HG03460 (cell line): Measurements from ENCODE around the gene SLC39A1.
"Not testable (repeated sequence)": the region's sequence is repeated elsewhere in the genome, so short reads cannot be mapped to it uniquely, and the experiment has no call there.

Experiments
- ATAC-seq: cut with Tn5 transposase; IDR thresholded peaks from one replicate; pipeline ENCODE4 v1.9.1; 2021; ENCODE audit not compliant: unreplicated experiment

SLC39A1 gene

DNA sequence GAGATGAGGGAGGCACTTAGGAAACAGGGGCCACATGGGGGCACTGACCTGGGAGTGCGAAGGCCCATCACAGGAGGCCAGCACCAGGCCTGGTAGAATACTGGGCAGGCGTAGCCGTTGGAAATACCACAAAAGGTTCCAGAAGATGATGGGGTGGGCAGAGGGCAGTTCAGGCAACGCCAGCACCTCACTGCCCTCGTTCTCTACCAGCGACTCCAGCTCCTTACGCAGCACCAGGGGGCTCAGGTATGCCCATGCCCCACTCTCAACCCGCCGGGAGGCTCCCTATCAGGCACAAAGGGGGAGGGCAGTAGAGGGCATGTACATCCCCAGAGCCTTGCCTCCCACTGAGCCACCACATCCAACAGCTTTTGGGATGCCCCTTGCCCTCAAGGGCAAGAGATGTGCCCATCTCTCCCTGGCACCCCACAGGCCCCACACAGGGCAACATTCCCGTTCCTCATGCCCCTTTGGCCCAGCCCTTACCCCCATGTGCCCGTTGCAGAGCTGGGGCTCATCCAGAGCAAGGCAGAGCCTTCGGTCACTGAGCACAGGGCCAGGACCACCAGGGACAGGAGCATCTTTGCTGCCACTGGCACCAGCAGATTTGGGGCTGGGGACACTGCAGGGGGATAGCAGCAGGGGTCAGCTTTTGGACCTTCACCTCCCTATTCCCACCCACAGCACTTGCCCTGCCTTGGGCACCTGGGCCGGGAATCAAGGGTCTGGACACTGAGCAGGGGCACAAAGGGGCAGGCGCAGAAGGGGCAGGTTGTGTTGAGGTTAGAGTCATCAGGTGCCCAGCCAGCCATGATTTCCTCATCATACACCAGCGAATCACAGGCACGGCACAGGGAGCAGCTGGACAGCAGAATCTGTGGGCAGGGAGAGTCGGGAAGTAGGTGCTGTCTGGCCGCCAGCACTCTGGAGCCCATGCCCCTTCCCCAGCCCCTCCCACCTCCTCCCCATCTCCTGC is 30.9 kb downstream of the SLC39A1 start:
- no peak for ATAC-seq

DNA sequence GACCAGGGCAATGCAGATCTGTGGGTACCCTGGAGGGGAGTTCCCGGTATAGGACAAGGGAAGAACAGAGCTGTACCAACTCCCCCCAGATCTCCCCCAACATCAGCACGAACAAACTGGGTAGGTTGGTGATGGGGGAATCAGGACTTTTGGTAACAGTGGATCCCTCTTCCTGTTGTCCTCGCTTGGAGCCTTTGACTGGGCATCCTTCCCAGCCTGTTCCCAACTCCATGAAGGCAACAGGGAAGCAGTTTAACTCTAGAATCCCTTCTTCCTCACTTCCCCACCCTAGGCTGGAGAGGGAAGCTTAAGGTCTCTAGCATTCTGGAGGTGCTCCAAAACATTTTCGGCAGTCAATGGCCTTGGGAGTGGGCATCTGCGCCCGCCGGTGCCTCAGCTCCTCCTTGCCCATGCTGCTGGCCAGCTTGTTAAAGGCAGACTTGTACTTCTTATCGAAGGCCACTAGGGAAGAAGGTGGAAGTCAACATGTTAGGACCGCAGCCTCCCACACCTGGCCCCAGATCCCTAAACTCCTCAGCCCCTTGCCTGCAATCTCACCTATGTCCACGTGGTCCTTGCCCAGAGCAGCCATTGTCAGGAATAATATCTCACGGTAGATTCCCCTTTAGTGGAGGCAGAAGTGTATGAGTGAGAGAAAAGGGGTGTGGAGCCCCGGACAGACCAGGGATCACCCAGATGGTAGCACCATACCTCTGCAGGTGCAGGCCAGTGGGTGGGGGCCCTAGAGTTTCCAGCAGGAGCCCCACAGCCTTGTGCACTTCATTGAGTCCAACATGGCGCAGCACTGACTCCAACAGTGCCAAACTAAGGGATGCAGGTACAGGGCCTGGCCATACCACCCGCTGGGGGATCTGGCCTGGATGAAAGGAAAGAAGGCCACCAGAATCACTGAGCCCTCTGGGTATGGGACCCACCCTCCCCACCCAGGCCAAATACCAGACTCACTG is 33.1 kb downstream of the SLC39A1 start:
- no peak for ATAC-seq

DNA sequence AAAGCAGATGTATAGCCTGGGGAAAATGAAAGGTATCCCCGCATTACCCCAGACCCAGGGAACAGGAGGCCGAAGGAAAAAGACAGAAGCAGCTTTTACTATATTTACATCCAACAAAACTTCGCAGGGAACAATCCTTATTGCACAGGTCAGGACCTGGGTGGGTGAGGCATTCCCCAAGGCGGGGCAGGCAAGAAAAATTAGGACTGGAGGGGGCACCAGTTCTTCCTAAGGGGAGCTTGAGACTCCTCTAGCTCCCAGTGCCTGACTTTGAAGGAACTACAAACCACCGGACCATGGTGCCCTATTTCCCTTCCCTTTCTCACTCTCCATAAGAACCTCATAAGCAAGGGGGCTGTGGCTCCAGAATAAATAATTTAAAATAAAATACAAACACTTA is 33.9 kb downstream of the SLC39A1 start:
- no peak for ATAC-seq

DNA sequence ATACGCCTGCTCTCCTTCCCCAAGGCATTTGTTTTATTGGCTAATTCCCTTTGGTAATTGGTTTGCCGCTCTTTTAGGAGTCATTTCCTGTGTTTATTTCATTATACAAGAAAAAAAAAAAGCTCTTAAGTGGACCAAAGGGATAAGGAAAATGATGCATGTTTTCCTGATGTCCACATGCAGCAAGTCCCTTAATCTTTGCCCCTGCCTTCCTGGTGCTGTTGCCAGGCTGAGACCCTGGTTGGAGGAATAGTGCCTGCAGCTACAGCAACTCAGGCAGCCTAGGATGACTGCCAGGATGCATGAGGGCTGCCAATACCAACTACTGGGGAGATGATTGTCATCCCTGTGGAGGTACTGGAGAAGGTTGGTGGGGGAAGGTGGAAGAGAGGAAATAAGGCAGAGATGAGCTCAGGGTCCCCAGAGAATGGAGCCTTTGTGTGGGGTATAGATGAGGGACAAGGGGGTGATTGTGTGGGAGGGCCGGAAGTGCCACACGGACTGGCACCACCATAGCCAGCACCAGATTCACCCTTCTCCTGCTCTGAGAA is 34.5 kb downstream of the SLC39A1 start:
- no peak for ATAC-seq

DNA sequence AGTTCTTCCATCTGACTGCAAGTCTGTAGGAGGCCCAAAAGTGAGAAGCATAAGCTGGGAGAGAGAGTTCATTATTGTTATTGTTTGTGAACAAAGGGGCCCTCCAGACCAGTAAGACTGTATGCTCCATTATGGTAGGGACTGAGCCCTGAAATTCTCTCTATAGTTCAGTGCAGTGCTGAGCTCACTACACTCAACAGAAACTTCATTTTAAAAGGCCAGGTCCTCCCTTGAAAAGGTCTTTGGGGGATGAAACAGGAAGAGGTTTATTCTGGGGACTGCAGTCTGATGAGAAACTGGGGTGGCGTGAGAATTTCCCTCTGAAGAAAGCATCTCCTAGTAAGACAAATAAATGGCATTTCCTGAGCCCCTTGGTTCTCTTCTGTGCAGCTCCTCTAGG is 35.1 kb downstream of the SLC39A1 start:
- no peak for ATAC-seq

DNA sequence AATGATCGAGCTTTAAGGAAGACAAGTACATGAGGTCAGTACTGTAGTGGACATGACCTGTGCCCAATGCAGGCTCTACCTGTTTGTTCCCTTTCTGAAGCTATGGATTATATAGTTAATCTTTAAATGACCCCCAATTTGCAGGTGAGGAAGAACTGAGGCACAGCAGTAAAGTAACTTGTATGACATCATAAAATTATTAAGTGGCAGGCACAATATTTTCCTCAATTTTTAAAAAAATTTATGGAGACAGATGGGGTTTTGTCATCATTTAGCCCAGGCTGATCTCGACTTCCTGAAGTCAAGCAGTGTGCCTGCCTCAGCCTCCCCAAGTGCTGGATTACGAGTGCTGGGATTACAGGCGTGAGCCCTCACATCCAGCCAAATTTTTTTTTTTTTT is 36.9 kb downstream of the SLC39A1 start:
- no peak for ATAC-seq

DNA sequence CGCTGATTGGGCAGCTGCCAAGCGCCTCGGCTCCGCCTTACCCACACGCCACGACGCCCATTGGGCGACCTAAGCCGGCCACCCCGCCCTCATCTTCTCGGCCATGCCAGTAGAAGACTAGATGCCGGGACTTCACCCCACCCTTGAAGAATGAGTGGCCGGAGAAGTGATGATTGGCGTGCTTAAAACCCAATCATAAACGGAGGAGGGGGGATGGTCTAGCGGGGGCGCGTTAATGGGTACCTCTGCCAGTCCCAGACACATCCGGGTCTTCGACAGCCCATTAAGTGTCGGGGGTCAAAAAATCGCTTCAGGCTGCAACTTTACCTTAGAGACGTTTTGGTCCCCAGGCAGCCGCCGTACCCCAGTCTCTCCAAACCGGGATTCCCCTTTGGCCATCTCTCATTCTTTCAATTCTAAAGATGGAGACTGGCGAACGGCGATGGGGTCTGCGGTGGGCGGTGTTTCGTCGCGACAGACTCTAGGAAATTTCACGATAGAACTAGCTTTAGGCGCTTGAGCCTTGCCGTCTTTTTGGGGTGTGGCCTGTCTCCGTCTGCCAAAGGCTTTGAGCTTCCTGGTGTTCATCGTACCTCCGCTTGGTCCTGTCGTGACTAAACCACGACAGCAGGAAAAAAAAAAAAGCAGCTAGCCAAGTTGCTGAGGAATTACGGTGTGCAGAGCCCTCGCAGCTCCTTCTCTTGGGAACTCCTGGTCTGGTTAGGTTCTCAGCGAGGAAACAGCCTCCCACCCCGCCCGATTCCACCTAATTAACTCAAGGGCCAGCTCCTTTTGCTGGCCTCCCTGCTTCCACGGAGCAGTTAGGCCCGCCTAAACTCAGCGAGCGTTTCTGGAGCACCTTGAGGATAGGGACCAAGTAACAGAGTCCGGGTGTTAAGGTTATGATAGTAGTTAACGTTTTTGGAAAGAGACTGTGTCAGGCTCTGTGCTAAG is 40.1 kb downstream of the SLC39A1 start, which contains the start of gene GATAD2B:
GATAD2B (minus strand) TSS at position 1 of the 954 bp plus-strand sequence. CDS start 94,625 bp downstream, outside the sequence.
- ATAC-seq: peak; percentile 91

DNA sequence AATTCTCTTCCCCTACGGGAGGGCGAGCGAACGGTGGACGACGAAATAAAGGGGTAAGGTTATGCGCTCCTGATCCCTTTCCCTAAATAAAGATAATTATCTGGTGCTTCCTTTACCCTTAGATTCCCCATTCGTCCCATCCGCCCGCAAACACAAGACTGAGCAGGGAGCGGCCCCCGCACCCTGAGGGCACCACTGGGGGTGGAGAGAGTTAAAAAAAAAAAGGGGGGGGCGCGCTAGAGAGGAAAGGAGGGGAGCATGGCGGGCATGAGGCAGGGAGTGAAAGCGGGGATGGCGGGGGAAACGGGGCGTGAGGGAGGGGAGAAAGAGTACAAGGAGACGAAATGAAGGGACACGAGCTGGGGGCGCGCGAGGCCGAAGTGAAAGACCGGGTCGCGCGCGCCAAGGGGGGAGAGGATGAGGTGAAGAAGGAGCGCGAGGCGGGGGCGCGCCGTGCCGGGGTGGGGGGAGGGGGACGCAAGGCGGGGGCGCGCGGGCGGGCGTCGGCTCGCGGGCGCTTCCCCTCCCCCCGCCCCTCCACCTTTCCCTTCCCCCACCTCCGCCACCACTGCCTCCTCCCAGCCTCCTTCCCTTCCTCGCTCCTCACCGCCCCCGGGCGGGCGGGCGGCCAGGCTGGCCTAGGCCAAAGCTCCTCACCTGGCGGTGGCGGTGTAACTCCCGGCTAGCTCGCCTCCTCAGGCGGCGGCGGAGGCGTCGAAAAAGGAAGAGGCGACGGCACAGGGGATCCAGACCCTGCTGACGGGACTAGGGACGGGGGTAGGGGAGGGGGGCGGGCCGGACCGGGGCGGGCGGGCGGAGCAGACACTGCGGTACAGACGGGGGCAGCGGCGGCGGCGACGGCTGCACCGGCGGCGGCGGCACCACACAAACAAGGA is 41.0 kb downstream of the SLC39A1 start:
- ATAC-seq: peak; percentile 34

DNA sequence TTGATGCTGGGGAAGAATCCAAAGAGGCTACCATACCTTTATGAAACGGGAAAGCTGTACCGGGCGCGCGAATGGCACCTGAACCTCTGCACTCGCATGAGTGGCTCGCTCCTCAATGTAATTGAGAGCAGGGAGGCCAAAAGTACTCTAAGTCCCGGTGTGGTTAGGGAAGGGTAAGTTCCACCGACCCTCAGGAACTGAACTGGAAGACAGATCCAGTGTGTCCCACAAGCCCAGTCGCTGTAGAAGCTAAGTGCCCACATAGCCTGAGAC is 41.6 kb downstream of the SLC39A1 start:
- no peak for ATAC-seq

DNA sequence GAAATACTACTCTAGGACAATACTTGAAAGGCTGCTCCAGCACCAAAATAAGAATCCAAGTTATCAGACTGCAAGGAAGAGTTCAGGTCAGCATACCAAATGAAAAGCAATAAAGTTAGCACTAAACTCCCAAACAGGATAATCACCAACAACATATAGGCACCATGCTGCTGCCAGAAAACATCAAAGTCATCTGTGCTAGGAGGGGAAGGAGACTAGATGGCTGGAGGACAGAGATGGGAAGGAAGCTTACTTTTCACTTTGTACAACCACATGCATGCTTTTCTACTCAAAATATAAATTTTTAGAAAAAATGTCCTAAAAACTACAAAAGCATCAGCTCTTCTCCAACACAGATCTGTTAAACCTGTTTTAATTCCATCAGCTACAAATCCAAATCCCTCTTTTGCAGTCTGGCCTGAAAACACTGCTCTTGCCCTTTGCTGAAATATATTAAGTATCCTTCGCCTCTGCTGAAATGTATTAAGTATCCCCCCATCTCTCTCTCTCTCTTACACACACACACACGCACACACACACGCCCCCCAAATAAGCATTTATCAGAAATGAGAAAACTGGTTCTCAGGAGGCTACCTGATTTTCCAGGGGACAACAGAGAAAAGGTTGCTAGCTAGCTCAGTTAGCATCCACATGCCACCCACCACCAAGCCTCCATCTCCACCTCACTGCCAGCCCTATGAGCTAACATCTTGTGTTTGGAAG is 42.1 kb downstream of the SLC39A1 start:
- no peak for ATAC-seq

DNA sequence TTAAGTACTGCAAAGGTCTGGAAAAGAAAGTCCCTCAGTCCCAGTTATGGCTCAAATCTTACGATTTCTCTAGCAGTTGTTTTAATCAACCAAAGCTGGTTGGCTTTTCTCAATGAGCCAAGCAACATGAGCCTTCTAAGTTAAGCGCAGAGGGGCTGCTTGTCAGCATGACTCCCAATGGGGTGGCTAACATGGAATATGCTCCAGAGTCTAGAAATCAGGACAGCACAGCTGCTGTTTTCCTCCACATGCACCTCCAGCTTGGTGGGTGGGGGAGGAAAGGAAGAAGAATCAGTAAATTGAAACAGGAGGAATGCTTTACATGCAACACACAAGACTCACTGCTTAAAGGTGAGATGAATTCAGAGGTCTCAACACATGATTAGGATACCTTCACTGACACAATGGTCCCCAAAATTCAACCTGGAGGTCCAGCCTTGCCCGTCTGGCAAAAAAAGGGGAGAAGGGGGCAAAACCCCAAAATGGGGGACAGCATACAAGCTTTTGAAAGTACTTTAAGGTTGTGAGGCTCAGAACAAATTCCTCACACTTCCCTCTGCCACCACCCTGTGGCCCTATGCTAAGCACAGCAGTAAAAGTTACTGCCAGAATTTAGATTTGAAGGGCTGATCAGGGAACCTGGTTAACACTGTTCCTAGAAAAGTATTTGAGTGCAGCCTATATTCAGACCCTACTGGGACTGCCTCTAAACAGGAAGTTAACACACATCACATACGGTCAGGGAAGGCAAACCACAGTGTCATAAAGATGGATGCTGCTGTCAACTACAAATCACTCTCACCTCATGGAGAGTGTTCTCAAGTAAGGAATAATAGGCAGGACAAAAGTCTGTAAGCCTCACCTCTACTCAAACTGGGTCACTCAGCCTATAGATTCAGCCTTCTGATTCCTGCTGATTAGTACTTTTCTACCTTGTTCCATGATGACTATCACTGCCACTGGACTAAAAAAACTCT is 43.2 kb downstream of the SLC39A1 start:
- no peak for ATAC-seq

DNA sequence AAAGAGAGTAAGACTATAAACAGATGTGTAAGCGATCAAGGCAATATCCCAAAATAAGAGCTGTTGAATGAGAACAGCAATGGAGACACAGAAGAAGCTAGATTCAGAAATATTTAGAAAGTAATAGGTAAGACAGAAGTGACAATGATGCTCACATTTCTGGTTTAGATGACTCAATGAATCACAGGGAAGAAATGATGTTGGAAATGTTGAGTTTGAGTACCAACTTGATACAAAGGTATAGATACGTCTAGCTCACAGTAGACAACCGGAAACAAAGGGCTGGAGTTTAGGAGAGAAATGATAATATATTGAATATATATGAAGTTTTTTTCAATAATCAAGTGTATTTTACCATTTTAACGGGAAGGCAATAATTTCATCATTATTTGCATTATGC is 47.0 kb downstream of the SLC39A1 start:
- ATAC-seq: no peak

DNA sequence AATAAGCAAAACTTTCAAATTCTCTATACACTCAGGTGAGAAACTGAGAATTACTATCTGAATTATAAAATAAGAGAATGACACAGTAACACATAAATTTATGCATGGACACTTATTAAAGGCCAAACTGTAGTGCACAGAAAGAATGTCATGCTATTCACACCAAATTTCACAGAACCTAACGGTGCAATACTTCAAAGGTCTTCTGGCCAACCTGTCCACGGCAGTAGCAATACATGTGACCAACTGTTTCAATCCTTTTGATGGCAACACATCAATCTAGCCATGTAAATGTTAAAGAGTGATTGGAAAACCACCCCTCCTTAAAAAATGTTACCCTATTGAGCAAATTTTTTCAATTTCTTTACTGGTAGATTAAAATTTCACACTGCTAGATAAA is 51.0 kb downstream of the SLC39A1 start:
- ATAC-seq: no peak

DNA sequence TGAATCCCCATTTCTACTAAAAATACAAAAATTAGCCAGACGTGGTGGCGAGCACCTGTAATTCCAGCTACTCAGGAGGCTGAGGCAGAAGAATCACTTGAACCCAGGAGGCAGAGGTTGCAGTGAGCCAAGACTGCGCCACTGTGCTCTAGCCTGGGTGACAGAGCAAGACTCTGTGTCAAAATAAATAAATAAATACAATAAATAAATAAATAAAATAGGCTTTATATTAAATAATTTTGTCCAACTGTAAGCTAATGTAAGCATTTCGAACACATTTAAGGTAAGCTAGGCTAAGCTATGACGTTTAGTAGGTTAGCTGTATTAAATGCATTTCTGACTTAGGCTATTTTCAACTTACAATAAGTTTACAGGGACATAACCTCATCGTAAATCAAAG is 52.8 kb downstream of the SLC39A1 start:
- ATAC-seq: not testable (repeated sequence)
